ENCODE data around the gene PTPRN2. TPM values are rescaled to one million over a fixed set of nuclear protein-coding genes. Genes with fewer than 3 reads are reported as not detected.

Gene PTPRN2
- total and polyA plus RNA-seq, 2 of the 13 experiments (the other 11 are each of a cell fraction or from before 2014, with no cell fraction given) = 2.5 to 24.2 TPM

DNA sequence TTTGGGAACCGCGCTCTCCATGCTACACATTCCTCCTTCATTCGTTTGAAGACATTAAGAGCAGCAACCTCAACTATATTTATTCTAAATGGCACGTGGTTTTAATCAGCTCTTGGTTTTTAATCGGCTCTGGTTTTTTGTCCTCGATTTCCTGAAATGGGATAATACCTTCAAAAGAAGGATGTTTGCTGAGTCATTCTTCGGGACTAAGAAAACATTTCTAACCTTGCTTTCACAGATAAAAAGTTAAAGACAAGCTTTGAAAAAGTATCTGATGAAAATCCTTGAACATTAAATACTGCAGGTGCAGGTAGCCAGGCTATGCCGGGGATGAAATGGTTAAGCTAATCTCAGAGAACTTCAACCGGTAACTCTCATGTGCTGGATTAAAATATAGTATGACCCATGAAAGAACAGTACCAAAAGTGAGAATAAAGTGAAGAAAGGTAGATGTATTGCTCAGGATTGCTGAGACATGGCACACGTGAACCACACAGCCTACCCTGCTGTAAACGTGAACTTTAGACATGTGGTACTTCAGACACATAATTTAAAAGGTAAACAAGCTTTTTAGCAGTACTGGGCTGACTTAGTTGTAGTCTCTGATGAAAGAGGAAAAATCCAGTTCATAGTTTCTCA is 89.1 kb downstream of the PTPRN2 start (continued):
- TF ChIP-seq ELF4 (CRISPR knock-in tag; IDR thresholded peaks at IDR 0.05; ENCODE audit: borderline replicate concordance) (no peak), FOXO1 (CRISPR knock-in tag; IDR thresholded peaks at IDR 0.05) (peak; percentile 72; the same call in 1 of the 2 replicates), ARNT (IDR thresholded peaks at IDR 0.05) (no peak), MTF2 (CRISPR knock-in tag; IDR thresholded peaks at IDR 0.05; ENCODE audit: borderline replicate concordance) (no peak), NAIF1 (CRISPR knock-in tag; IDR thresholded peaks at IDR 0.05; ENCODE audit: borderline replicate concordance) (no peak)

DNA sequence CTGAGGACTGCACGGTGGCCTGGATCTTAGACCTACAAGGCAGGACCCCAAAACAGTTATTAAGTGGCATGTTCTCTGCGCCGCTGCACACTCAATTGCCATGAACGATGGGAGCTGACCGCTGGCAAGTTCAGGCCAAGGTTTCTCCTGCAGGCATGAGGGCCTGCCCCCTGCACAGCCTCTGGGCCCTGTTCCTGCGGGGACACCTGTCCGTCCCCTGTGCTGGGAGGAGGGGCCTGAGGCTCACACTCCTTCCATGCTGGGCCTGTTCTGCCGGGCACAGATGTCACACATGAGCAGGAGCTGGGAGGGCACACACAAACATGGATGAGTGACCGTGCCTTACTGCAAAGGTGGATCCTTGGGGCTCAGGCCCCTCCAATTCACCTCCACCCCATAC is 90.0 kb downstream of the PTPRN2 start:
- DNase-seq (ENCODE audit: low spot score) (no peak), FAIRE-seq (no peak), ATAC-seq (no peak)
- Histone ChIP-seq H3K4me3 (replicated peaks in 1 of 3; ENCODE audit: insufficient read depth in 1 of 3, low read depth in 2 of 3, low read length in 3 of 3) (no peak overlapping the region), H3K4me1 (ENCODE audit: insufficient read depth, low read length) (peaks cover 48% of the 10 kb centered on the region), H3K27ac (ENCODE audit: extremely low read length, insufficient read depth, low read length) (no peak overlapping the region), H3K9me3 (ENCODE audit: low read length) (no peaks in the 10 kb centered on the region), H3K79me2 (ENCODE audit: insufficient read depth, low read length) (peaks cover 5% of the 10 kb centered on the region), H4K20me1 (ENCODE audit: insufficient read depth, low read length) (peaks cover 36% of the 10 kb centered on the region), H2AFZ (ENCODE audit: low read length) (no peak overlapping the region), H3K9ac (ENCODE audit: insufficient read depth, low read depth, low read length) (no peak overlapping the region), H3K4me2 (ENCODE audit: low read depth, low read length) (no peak overlapping the region), H3K27me3 (ENCODE audit: control insufficient read depth in 1 of 2, insufficient read depth in 2 of 2, low read length in 2 of 2) (no peaks in the 10 kb centered on the region), H3K36me3 (replicated peaks in 1 of 2; ENCODE audit: control insufficient read depth in 1 of 2, insufficient read depth in 2 of 2, low read length in 2 of 2) (no peaks in the 10 kb centered on the region; a peak in 1 of 5 replicates)
- in situ Hi-C loops (cut with HindIII; ENCODE audit: extremely low pct_ligation_motif_present, low pct_unique_long_range_greater_than_20kb) = no loop called here
- CTCF ChIA-PET (ENCODE audit: low intra/inter-chr PET ratio, low total read pairs) = no interaction called here
- 83% methylated on average over 2 of the region's 9 CpGs for WGBS (ENCODE audit: low lambda C conversion rate)
- POLR2A ChIA-PET = no interaction called here
- intact Hi-C loops (cut with micrococcal nuclease; ENCODE audit: unreplicated experiment) = loop anchor here (5.0 to 10.0 kb wide), 4 partner anchors 63 to 267 kb away; no protein-coding TSS in a partner anchor
- BruUV-seq (replicated peaks) = no TSS peak
- TF ChIP-seq, protein P1, sequence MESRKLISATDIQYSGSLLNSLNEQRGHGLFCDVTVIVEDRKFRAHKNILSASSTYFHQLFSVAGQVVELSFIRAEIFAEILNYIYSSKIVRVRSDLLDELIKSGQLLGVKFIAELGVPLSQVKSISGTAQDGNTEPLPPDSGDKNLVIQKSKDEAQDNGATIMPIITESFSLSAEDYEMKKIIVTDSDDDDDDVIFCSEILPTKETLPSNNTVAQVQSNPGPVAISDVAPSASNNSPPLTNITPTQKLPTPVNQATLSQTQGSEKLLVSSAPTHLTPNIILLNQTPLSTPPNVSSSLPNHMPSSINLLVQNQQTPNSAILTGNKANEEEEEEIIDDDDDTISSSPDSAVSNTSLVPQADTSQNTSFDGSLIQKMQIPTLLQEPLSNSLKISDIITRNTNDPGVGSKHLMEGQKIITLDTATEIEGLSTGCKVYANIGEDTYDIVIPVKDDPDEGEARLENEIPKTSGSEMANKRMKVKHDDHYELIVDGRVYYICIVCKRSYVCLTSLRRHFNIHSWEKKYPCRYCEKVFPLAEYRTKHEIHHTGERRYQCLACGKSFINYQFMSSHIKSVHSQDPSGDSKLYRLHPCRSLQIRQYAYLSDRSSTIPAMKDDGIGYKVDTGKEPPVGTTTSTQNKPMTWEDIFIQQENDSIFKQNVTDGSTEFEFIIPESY (CRISPR knock-in tag; IDR thresholded peaks at IDR 0.05) = no peak
- TF ChIP-seq ZNF501 (CRISPR knock-in tag; IDR thresholded peaks at IDR 0.05) (peak; percentile 39; the same call in 1 of the 2 replicates), FOXA1 (IDR thresholded peaks at IDR 0.05) (no peak), FOXA1 (CRISPR knock-in tag; IDR thresholded peaks at IDR 0.05) (no peak)
- TF ChIP-seq, protein P2, sequence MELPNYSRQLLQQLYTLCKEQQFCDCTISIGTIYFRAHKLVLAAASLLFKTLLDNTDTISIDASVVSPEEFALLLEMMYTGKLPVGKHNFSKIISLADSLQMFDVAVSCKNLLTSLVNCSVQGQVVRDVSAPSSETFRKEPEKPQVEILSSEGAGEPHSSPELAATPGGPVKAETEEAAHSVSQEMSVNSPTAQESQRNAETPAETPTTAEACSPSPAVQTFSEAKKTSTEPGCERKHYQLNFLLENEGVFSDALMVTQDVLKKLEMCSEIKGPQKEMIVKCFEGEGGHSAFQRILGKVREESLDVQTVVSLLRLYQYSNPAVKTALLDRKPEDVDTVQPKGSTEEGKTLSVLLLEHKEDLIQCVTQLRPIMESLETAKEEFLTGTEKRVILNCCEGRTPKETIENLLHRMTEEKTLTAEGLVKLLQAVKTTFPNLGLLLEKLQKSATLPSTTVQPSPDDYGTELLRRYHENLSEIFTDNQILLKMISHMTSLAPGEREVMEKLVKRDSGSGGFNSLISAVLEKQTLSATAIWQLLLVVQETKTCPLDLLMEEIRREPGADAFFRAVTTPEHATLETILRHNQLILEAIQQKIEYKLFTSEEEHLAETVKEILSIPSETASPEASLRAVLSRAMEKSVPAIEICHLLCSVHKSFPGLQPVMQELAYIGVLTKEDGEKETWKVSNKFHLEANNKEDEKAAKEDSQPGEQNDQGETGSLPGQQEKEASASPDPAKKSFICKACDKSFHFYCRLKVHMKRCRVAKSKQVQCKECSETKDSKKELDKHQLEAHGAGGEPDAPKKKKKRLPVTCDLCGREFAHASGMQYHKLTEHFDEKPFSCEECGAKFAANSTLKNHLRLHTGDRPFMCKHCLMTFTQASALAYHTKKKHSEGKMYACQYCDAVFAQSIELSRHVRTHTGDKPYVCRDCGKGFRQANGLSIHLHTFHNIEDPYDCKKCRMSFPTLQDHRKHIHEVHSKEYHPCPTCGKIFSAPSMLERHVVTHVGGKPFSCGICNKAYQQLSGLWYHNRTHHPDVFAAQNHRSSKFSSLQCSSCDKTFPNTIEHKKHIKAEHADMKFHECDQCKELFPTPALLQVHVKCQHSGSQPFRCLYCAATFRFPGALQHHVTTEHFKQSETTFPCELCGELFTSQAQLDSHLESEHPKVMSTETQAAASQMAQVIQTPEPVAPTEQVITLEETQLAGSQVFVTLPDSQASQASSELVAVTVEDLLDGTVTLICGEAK (IDR thresholded peaks at IDR 0.05) = no peak
- TF ChIP-seq, protein P2 (CRISPR knock-in tag; IDR thresholded peaks at IDR 0.05) = 0 out of 2 replicates have a peak, but pooled peaks have one; percentile 29
